Osteocyte (in vitro differentiated cells): ENCODE results near the gene C21orf58. TPM values are rescaled to one million over a fixed set of nuclear protein-coding genes. Genes with fewer than 3 reads are reported as not detected.

ENCODE experiments used
- DNase-seq: peaks from one replicate; pipeline ENCODE4 v3.0.0; 2021; ENCODE audit warnings: mixed read lengths; ENCODE audit not compliant: unreplicated experiment; ENCODE audit errors: extremely low spot score
- H3K27ac Mint-ChIP-seq: one replicate; pipeline ENCODE4 v1.8.0; 2021; ENCODE audit warnings: mild to moderate bottlenecking, mixed read lengths; ENCODE audit not compliant: unreplicated experiment
- H3K27me3 Mint-ChIP-seq: one replicate; pipeline ENCODE4 v1.8.0; 2021; ENCODE audit warnings: mixed read lengths; ENCODE audit not compliant: unreplicated experiment
- H3K36me3 Mint-ChIP-seq: one replicate; pipeline ENCODE4 v1.8.0; 2021; ENCODE audit warnings: mixed read lengths; ENCODE audit not compliant: unreplicated experiment
- H3K4me1 Mint-ChIP-seq: one replicate; pipeline ENCODE4 v1.8.0; 2021; ENCODE audit warnings: mixed read lengths; ENCODE audit not compliant: unreplicated experiment
- H3K4me3 Mint-ChIP-seq: one replicate; pipeline ENCODE4 v1.8.0; 2021; ENCODE audit warnings: mild to moderate bottlenecking, moderate library complexity, mixed read lengths; ENCODE audit not compliant: unreplicated experiment
- H3K9me3 Mint-ChIP-seq: one replicate; pipeline ENCODE4 v1.8.0; 2021; ENCODE audit warnings: mixed read lengths; ENCODE audit not compliant: unreplicated experiment
- CTCF ChIP-seq: fragments of 200-600 bp; sonication (generic); IDR thresholded peaks from 2 replicates; pipeline ENCODE4 v1.5.0; 2021; ENCODE audit warnings: antibody characterized with exemption, mild to moderate bottlenecking, moderate library complexity
- total RNA-seq: library from RNA; stranded (reverse); gene quantifications from 2 replicates; pipeline ENCODE4 v1.2.1, GENCODE V29; 2021

C21orf58 gene
- total RNA-seq, 1 donor from 2014 or later = 9.1 TPM

- no peaks in the 10 kb centered on the region for H3K9me3 Mint-ChIP-seq
- no peaks in the 10 kb centered on the region for H3K4me1 Mint-ChIP-seq
- no peak overlapping the region for H3K27ac Mint-ChIP-seq
- H3K36me3 Mint-ChIP-seq = peaks cover 50% of the 10 kb centered on the region
- H3K27me3 Mint-ChIP-seq = no peaks in the 10 kb centered on the region
- DNase-seq = no peak
- no peak overlapping the region for H3K4me3 Mint-ChIP-seq
- no peak for TF ChIP-seq CTCF
These were observed 50.3 kb downstream of the C21orf58 start for GRCh38 chr21:46273341-46273740.

- no peak for TF ChIP-seq CTCF
- no peaks in the 10 kb centered on the region for H3K4me1 Mint-ChIP-seq
- no peaks in the 10 kb centered on the region for H3K9me3 Mint-ChIP-seq
- no peaks in the 10 kb centered on the region for H3K27me3 Mint-ChIP-seq
- H3K27ac Mint-ChIP-seq = no peak overlapping the region
- H3K36me3 Mint-ChIP-seq = peaks cover 55% of the 10 kb centered on the region
- DNase-seq = no peak
- H3K4me3 Mint-ChIP-seq = no peak overlapping the region
These were observed 54.2 kb downstream of the C21orf58 start for GRCh38 chr21:46269466-46269865.

GRCh38 chr21:46268371-46268770, 55.3 kb downstream of the C21orf58 start:
- DNase-seq = no peak
- TF ChIP-seq CTCF = no peak
- H3K27ac Mint-ChIP-seq = no peak overlapping the region
- H3K27me3 Mint-ChIP-seq = no peaks in the 10 kb centered on the region
- H3K4me1 Mint-ChIP-seq = no peaks in the 10 kb centered on the region
- H3K36me3 Mint-ChIP-seq = peaks cover 50% of the 10 kb centered on the region
- H3K4me3 Mint-ChIP-seq = no peak overlapping the region
- H3K9me3 Mint-ChIP-seq = no peaks in the 10 kb centered on the region

GRCh38 chr21:46266946-46267345, 56.7 kb downstream of the C21orf58 start:
- no peak overlapping the region for H3K4me3 Mint-ChIP-seq
- H3K36me3 Mint-ChIP-seq = peaks cover 45% of the 10 kb centered on the region
- DNase-seq = no peak
- no peaks in the 10 kb centered on the region for H3K9me3 Mint-ChIP-seq
- no peak for TF ChIP-seq CTCF
- no peaks in the 10 kb centered on the region for H3K27me3 Mint-ChIP-seq
- no peak overlapping the region for H3K27ac Mint-ChIP-seq
- no peaks in the 10 kb centered on the region for H3K4me1 Mint-ChIP-seq

- no peak for DNase-seq
- Mint-ChIP-seq H3K27ac (no peak overlapping the region), H3K4me1 (no peaks in the 10 kb centered on the region), H3K36me3 (peaks cover 48% of the 10 kb centered on the region), H3K27me3 (no peaks in the 10 kb centered on the region), H3K4me3 (no peak overlapping the region), H3K9me3 (no peaks in the 10 kb centered on the region)
- no peak for TF ChIP-seq CTCF
These were observed 57.7 kb downstream of the C21orf58 start for GRCh38 chr21:46265736-46266525.
